Inflammatory macrophage treated with lipopolysaccharide for 1 hour (primary cell): ENCODE data around the gene MT1E.
"Not testable (repeated sequence)": the region's sequence is repeated elsewhere in the genome, so short reads cannot be mapped to it uniquely, and the experiment has no call there.

Experiments used
- DNase-seq, 2 donors: peaks; one replicate each; pipeline ENCODE4 v3.0.0-alpha.2; 2020 to 2022

Gene MT1E

GRCh38 chr16:56625140-56625942 lies at the start of gene MT1E:
Gene MT1E, plus strand, starts transcription at chr16:56625781. Its CDS starts 71 bp downstream, at chr16:56625852.
- peak; percentile 56 to 74 for DNase-seq

- peak; percentile 60 to 80 for DNase-seq
Observed at GRCh38 chr16:56576585-56577299, 48.8 kb upstream of the MT1E start.

- no peak for DNase-seq
Observed at GRCh38 chr16:56577300-56577625, 48.3 kb upstream of the MT1E start.

- no peak for DNase-seq
Observed at GRCh38 chr16:56580391-56581048, 45.1 kb upstream of the MT1E start.

GRCh38 chr16:56582911-56583310 lies 42.7 kb upstream of the MT1E start:
- not testable (repeated sequence) for DNase-seq

- no peak for DNase-seq
Observed at GRCh38 chr16:56583351-56584168, 42.0 kb upstream of the MT1E start.

- DNase-seq = no peak
Observed at GRCh38 chr16:56584276-56584675, 41.3 kb upstream of the MT1E start.

GRCh38 chr16:56588781-56589140 lies 36.8 kb upstream of the MT1E start:
- DNase-seq = no peak

- DNase-seq = no peak
Observed at GRCh38 chr16:56589141-56590039, 36.2 kb upstream of the MT1E start, which contains the start of gene MT3. Gene MT3, plus strand, starts transcription at chr16:56589528. Its CDS starts 63 bp downstream, at chr16:56589591.

GRCh38 chr16:56591377-56592060 lies 34.1 kb upstream of the MT1E start:
- peak; percentile 18 to 31 for DNase-seq

GRCh38 chr16:56593573-56594291 lies 31.8 kb upstream of the MT1E start:
- DNase-seq = no peak

GRCh38 chr16:56594292-56594619 lies 31.3 kb upstream of the MT1E start:
- no peak for DNase-seq

GRCh38 chr16:56600398-56600999 lies 25.1 kb upstream of the MT1E start:
- peak; percentile 48 to 72 for DNase-seq

- DNase-seq = no peak
Observed at GRCh38 chr16:56601325-56601724, 24.3 kb upstream of the MT1E start.

GRCh38 chr16:56603589-56603988 lies 22.0 kb upstream of the MT1E start:
- peak; percentile 47 to 65 for DNase-seq

GRCh38 chr16:56604966-56605365 lies 20.6 kb upstream of the MT1E start:
- no peak for DNase-seq

- no peak for DNase-seq
Observed at GRCh38 chr16:56605475-56605874, 20.1 kb upstream of the MT1E start.

GRCh38 chr16:56606071-56606475 lies 19.5 kb upstream of the MT1E start:
- DNase-seq = no peak

- no peak for DNase-seq
Observed at GRCh38 chr16:56606476-56607108, 19.0 kb upstream of the MT1E start.
